DND-41 (cell line): ENCODE measurements around the gene YBX3.

Experiments
- ATAC-seq: fragments of 200-7000 bp; cut with Tn5 transposase; 3 replicates; pipeline ENCODE4 v1.9.1; 2021; ENCODE audit warnings: low read depth; ENCODE audit not compliant: insufficient read depth
- DNase-seq: peaks from one replicate; pipeline ENCODE4 v3.0.0-alpha.2; 2020
- H2AFZ ChIP-seq: 2 replicates; pipeline ENCODE4 v1.6.0; 2012; ENCODE audit warnings: low read depth, low read length
- H3K27ac ChIP-seq: 2 replicates; pipeline ENCODE4 v1.5.1; 2012; ENCODE audit warnings: low read length, inconsistent platforms
- H3K27me3 ChIP-seq: fragments of 200-600 bp; sonication (generic); 2 replicates; pipeline ENCODE4 v1.6.0; 2012; ENCODE audit warnings: low read length, mild to moderate bottlenecking, inconsistent platforms; ENCODE audit not compliant: insufficient read depth, poor library complexity
- H3K36me3 ChIP-seq: 2 replicates; pipeline ENCODE4 v1.5.1; 2012; ENCODE audit warnings: low read length, inconsistent platforms; ENCODE audit not compliant: insufficient read depth
- H3K4me1 ChIP-seq: 2 replicates; pipeline ENCODE4 v1.5.1; 2012; ENCODE audit warnings: mild to moderate bottlenecking, low read length; ENCODE audit not compliant: insufficient read depth
- H3K4me2 ChIP-seq: 2 replicates; pipeline ENCODE4 v1.6.0; 2012; ENCODE audit warnings: mild to moderate bottlenecking, moderate library complexity, low read length, inconsistent platforms; ENCODE audit not compliant: insufficient read depth
- H3K4me3 ChIP-seq, 2 experiments: fragments of 200-600 bp in 1 of 2; shearing (Covaris generic) in 1 of 2; 2 replicates each; pipeline ENCODE4 v1.5.1; 2012 to 2016; ENCODE audit warnings: inconsistent platforms in 2 of 2, low read length in 2 of 2, mild to moderate bottlenecking in 2 of 2, low read depth in 1 of 2, moderate library complexity in 1 of 2
- H3K79me2 ChIP-seq: 2 replicates; pipeline ENCODE4 v1.6.0; 2012; ENCODE audit warnings: low read length, inconsistent platforms; ENCODE audit not compliant: insufficient read depth
- H3K9ac ChIP-seq: 2 replicates; pipeline ENCODE4 v1.6.0; 2012; ENCODE audit warnings: low read depth, mild to moderate bottlenecking, inconsistent platforms, low read length, moderate library complexity
- H3K9me3 ChIP-seq: 2 replicates; pipeline ENCODE4 v1.5.1; 2012; ENCODE audit warnings: low read length, moderate library complexity, mild to moderate bottlenecking, inconsistent platforms; ENCODE audit not compliant: insufficient read depth, severe bottlenecking
- H4K20me1 ChIP-seq: 2 replicates; pipeline ENCODE4 v1.6.0; 2012; ENCODE audit warnings: low read length; ENCODE audit not compliant: insufficient read depth
- EZH2 ChIP-seq: IDR thresholded peaks from 3 replicates; pipeline ENCODE4 v1.6.1; 2012; ENCODE audit warnings: borderline replicate concordance, low read depth, mild to moderate bottlenecking, moderate library complexity, low read length, inconsistent platforms; ENCODE audit not compliant: severe bottlenecking
- TF ChIP-seq, protein P1 (sequence below): IDR thresholded peaks from 2 replicates; pipeline ENCODE4 v1.5.1; 2012; ENCODE audit warnings: borderline replicate concordance, low read length, moderate library complexity, mild to moderate bottlenecking; ENCODE audit not compliant: poor library complexity, severe bottlenecking; ENCODE audit errors: extremely low read depth

YBX3 gene

DNA sequence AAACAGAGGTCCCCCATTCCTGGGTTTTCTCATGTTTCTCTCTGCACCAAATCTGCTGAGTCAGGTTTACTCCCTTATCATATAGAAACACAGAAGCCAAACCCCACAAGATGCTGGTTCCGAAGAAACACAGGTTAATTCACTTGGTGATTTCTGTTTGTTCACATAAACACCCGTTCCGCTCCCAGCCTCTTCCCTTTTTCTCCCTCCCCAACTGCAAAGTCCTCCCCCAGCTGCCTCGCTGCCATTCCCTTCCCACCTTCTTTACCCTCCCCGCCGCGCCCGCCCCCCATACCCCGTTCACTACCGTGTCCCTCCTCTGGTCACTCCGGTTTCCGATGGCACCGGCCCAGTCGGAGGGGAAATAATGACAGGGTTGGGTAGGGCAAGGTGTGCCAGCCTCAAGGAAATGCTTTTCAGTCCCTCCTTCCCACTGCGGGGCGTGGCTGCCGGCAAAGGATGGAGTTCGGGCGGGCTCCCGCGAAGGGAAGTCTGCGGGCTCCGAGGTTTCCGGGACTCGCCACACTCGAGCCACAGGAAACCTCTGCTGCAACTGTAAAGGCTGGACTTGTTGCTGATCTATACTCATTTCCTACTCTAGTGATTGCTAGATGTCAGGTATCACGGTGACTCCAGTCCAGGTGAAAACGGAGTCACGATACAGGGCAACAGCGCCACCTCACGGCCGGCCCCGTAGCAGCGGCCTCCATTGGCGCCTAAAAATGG lies 49.3 kb downstream of the YBX3 start, which contains the start of gene STYK1:
Gene STYK1, minus strand, starts transcription at position 394 of the 726 bp plus-strand sequence. CDS start 39,434 bp downstream, outside the sequence.
- Histone ChIP-seq H3K4me3 (no peak within 1 kb of the TSS), H3K27ac (no peak within 1 kb of the TSS), H3K36me3 (no peaks in the 10 kb centered on the region), H3K4me2 (peak within 1 kb of the TSS; percentile 53), H3K4me1 (peaks cover 17% of the 10 kb centered on the region), H3K9ac (no peak within 1 kb of the TSS), H3K27me3 (peaks cover 4% of the 10 kb centered on the region), H3K79me2 (no peaks in the 10 kb centered on the region), H4K20me1 (0 out of 2 replicates have a peak, but pooled peaks cover 3% of the 10 kb centered on the region), H2AFZ (no peak within 1 kb of the TSS), H3K9me3 (no peaks in the 10 kb centered on the region)
- DNase-seq (peak; percentile 71), ATAC-seq (peak; percentile 84)
- no peak for TF ChIP-seq EZH2
- TF ChIP-seq, protein P1, sequence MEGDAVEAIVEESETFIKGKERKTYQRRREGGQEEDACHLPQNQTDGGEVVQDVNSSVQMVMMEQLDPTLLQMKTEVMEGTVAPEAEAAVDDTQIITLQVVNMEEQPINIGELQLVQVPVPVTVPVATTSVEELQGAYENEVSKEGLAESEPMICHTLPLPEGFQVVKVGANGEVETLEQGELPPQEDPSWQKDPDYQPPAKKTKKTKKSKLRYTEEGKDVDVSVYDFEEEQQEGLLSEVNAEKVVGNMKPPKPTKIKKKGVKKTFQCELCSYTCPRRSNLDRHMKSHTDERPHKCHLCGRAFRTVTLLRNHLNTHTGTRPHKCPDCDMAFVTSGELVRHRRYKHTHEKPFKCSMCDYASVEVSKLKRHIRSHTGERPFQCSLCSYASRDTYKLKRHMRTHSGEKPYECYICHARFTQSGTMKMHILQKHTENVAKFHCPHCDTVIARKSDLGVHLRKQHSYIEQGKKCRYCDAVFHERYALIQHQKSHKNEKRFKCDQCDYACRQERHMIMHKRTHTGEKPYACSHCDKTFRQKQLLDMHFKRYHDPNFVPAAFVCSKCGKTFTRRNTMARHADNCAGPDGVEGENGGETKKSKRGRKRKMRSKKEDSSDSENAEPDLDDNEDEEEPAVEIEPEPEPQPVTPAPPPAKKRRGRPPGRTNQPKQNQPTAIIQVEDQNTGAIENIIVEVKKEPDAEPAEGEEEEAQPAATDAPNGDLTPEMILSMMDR = peak; percentile 83

DNA sequence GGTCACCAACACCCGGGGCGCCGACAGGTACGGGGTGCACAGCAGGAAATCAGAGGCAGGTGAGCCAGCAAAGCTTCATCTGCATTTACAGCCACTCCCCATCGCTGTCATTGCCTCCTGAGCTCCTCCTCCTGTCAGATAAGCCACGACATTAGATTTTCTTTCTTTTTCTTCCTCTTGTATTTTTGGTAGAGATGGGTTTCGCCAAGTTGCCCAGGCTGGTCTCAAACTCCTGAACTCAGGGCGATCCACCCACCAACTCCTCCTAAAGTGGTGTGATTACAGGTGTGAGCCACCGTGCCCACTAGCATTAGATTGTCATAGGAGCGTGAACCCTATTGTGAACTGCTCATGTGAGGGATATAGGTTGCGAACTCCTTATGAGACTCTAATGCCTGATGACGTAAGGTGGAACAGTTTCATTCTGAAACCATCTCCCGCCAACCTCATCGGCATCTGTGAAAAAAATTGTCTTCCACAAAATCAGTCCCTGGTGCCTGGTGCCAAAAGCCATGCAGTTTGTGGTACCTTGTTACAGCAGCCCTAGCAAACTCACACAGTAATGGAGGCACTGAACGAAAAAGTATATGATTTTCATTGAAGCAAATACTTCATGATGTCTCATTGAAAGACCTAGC lies 50.8 kb downstream of the YBX3 start:
- Histone ChIP-seq H3K4me2 (no peak overlapping the region), H3K79me2 (no peaks in the 10 kb centered on the region), H3K9me3 (no peaks in the 10 kb centered on the region), H3K9ac (no peak overlapping the region), H3K27me3 (peaks cover 8% of the 10 kb centered on the region), H3K27ac (no peak overlapping the region), H3K4me3 (no peak overlapping the region), H3K36me3 (no peaks in the 10 kb centered on the region), H4K20me1 (0 out of 2 replicates have a peak, but pooled peaks cover 3% of the 10 kb centered on the region), H2AFZ (no peak overlapping the region), H3K4me1 (peaks cover 17% of the 10 kb centered on the region)
- DNase-seq (no peak), ATAC-seq (no peak)
- TF ChIP-seq, protein P1 = no peak
- TF ChIP-seq EZH2 = no peak

DNA sequence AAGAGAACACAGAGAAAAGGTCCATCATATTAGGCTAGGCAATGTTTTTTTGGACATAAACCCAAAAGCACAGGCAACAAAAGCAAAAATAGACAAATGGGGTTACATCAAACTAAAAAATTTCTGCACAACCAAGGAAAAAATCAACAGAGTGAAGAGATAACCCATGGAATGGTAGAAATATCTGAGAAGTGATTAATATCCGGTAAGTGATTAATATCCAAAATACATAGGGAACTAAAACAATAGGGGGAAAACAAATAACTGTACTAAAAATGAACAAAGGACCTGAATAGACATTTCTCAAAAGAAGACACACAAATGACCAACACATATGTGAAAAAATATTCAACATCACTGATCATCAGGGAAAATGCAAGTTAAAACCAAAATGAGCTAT lies 53.6 kb downstream of the YBX3 start:
- no peak for ATAC-seq
- Histone ChIP-seq H4K20me1 (0 out of 2 replicates have a peak, but pooled peaks cover 3% of the 10 kb centered on the region), H3K4me2 (no peak overlapping the region), H3K9me3 (no peaks in the 10 kb centered on the region), H3K4me3 (no peak overlapping the region), H3K36me3 (no peaks in the 10 kb centered on the region), H3K4me1 (peaks cover 10% of the 10 kb centered on the region), H3K27me3 (peaks cover 6% of the 10 kb centered on the region), H2AFZ (no peak overlapping the region), H3K27ac (no peak overlapping the region), H3K79me2 (no peaks in the 10 kb centered on the region), H3K9ac (no peak overlapping the region)
- no peak for DNase-seq
- TF ChIP-seq, protein P1 = no peak
- TF ChIP-seq EZH2 = no peak
